ENCODE results near the gene UROC1.

UROC1 gene

GRCh38 chr3:126494204-126494969, 23.2 kb downstream of the UROC1 start:
- DNase-seq: no peak

GRCh38 chr3:126493739-126494138, 23.8 kb downstream of the UROC1 start:
- DNase-seq: no peak

- no peak for DNase-seq
Measured at GRCh38 chr3:126493051-126493450, 24.5 kb downstream of the UROC1 start.

GRCh38 chr3:126491221-126492013, 26.2 kb downstream of the UROC1 start:
- no peak for DNase-seq

- no peak for DNase-seq
Measured at GRCh38 chr3:126490619-126491018, 27.0 kb downstream of the UROC1 start.

- DNase-seq: no peak
Measured at GRCh38 chr3:126488886-126489569, 28.5 kb downstream of the UROC1 start.

GRCh38 chr3:126488185-126488584, 29.4 kb downstream of the UROC1 start:
- no peak for DNase-seq

- no peak for DNase-seq
Measured at GRCh38 chr3:126487151-126487771, 30.3 kb downstream of the UROC1 start.

GRCh38 chr3:126486360-126486847, 31.2 kb downstream of the UROC1 start:
- no peak for DNase-seq

- DNase-seq: no peak
Measured at GRCh38 chr3:126485956-126486355, 31.6 kb downstream of the UROC1 start.

GRCh38 chr3:126485176-126485897, 32.2 kb downstream of the UROC1 start:
- DNase-seq: no peak

GRCh38 chr3:126484662-126485061, 32.9 kb downstream of the UROC1 start:
- no peak for DNase-seq

GRCh38 chr3:126484148-126484547, 33.4 kb downstream of the UROC1 start:
- no peak for DNase-seq

GRCh38 chr3:126483321-126483761, 34.2 kb downstream of the UROC1 start:
- DNase-seq: no peak

GRCh38 chr3:126482503-126483255, 34.9 kb downstream of the UROC1 start:
- DNase-seq: no peak

- no peak for DNase-seq
Measured at GRCh38 chr3:126481808-126482502, 35.6 kb downstream of the UROC1 start.

GRCh38 chr3:126480861-126481260, 36.7 kb downstream of the UROC1 start:
- no peak for DNase-seq

- DNase-seq: no peak
Measured at GRCh38 chr3:126480206-126480605, 37.4 kb downstream of the UROC1 start.

- DNase-seq: no peak
Measured at GRCh38 chr3:126479642-126480041, 37.9 kb downstream of the UROC1 start.

GRCh38 chr3:126478581-126479310, 38.8 kb downstream of the UROC1 start:
- no peak for DNase-seq
